Measurements from ENCODE around the gene PLEKHG1.

PLEKHG1 gene

GRCh38 chr6:150569161-150569560 is 30.5 kb upstream of the PLEKHG1 start:
- no peaks in the 10 kb centered on the region for H3K4me1 ChIP-seq (ENCODE audit: control insufficient read depth, insufficient read depth, low read length)
- no peaks in the 10 kb centered on the region for H3K9me3 ChIP-seq (ENCODE audit: control insufficient read depth, insufficient read depth, low read length)
- no peak overlapping the region for H3K9ac ChIP-seq (ENCODE audit: low read depth, low read length)

GRCh38 chr6:150573041-150573681 is 26.5 kb upstream of the PLEKHG1 start:
- no peaks in the 10 kb centered on the region for H3K9me3 ChIP-seq (ENCODE audit: control insufficient read depth, insufficient read depth, low read length)

More at GRCh38 chr6:150569161-150569560, 30.5 kb upstream of the PLEKHG1 start:
- Histone ChIP-seq H3K27ac (ENCODE audit: low read depth, low read length) (no peak overlapping the region), H3K4me3 (ENCODE audit: low read depth, low read length) (no peak overlapping the region), H3K27me3 (ENCODE audit: control insufficient read depth, insufficient read depth, low read length) (no peaks in the 10 kb centered on the region), H3K36me3 (ENCODE audit: control insufficient read depth, insufficient read depth, low read length) (no peaks in the 10 kb centered on the region)

GRCh38 chr6:150575836-150576235 is 23.8 kb upstream of the PLEKHG1 start:
- no peaks in the 10 kb centered on the region for H3K4me1 ChIP-seq (ENCODE audit: control insufficient read depth, insufficient read depth, low read length)
- no peaks in the 10 kb centered on the region for H3K36me3 ChIP-seq (ENCODE audit: control insufficient read depth, insufficient read depth, low read length)
- no peaks in the 10 kb centered on the region for H3K27me3 ChIP-seq (ENCODE audit: control insufficient read depth, insufficient read depth, low read length)
- H3K4me3 ChIP-seq (ENCODE audit: low read depth, low read length): no peak overlapping the region
- no peak overlapping the region for H3K27ac ChIP-seq (ENCODE audit: low read depth, low read length)
- no peak overlapping the region for H3K9ac ChIP-seq (ENCODE audit: low read depth, low read length)
- H3K9me3 ChIP-seq (ENCODE audit: control insufficient read depth, insufficient read depth, low read length): no peaks in the 10 kb centered on the region

More at GRCh38 chr6:150573041-150573681, 26.5 kb upstream of the PLEKHG1 start:
- no peak overlapping the region for H3K9ac ChIP-seq (ENCODE audit: low read depth, low read length)
- H3K4me1 ChIP-seq (ENCODE audit: control insufficient read depth, insufficient read depth, low read length): no peaks in the 10 kb centered on the region
- no peak overlapping the region for H3K4me3 ChIP-seq (ENCODE audit: low read depth, low read length)
- H3K27ac ChIP-seq (ENCODE audit: low read depth, low read length): no peak overlapping the region
- H3K27me3 ChIP-seq (ENCODE audit: control insufficient read depth, insufficient read depth, low read length): no peaks in the 10 kb centered on the region
- no peaks in the 10 kb centered on the region for H3K36me3 ChIP-seq (ENCODE audit: control insufficient read depth, insufficient read depth, low read length)

- Histone ChIP-seq H3K9ac (ENCODE audit: low read depth, low read length) (no peak overlapping the region), H3K36me3 (ENCODE audit: control insufficient read depth, insufficient read depth, low read length) (no peaks in the 10 kb centered on the region), H3K4me3 (ENCODE audit: low read depth, low read length) (no peak overlapping the region), H3K27me3 (ENCODE audit: control insufficient read depth, insufficient read depth, low read length) (no peaks in the 10 kb centered on the region), H3K4me1 (ENCODE audit: control insufficient read depth, insufficient read depth, low read length) (no peaks in the 10 kb centered on the region), H3K9me3 (ENCODE audit: control insufficient read depth, insufficient read depth, low read length) (no peaks in the 10 kb centered on the region), H3K27ac (ENCODE audit: low read depth, low read length) (no peak overlapping the region)
Observed at GRCh38 chr6:150576651-150577226, 22.9 kb upstream of the PLEKHG1 start.

- no peak overlapping the region for H3K27ac ChIP-seq (ENCODE audit: low read depth, low read length)
- H3K4me3 ChIP-seq (ENCODE audit: low read depth, low read length): no peak overlapping the region
- H3K9ac ChIP-seq (ENCODE audit: low read depth, low read length): no peak overlapping the region
- H3K9me3 ChIP-seq (ENCODE audit: control insufficient read depth, insufficient read depth, low read length): no peaks in the 10 kb centered on the region
- H3K36me3 ChIP-seq (ENCODE audit: control insufficient read depth, insufficient read depth, low read length): no peaks in the 10 kb centered on the region
- no peaks in the 10 kb centered on the region for H3K4me1 ChIP-seq (ENCODE audit: control insufficient read depth, insufficient read depth, low read length)
- H3K27me3 ChIP-seq (ENCODE audit: control insufficient read depth, insufficient read depth, low read length): no peaks in the 10 kb centered on the region
Observed at GRCh38 chr6:150579611-150580010, 20.1 kb upstream of the PLEKHG1 start.

GRCh38 chr6:150580489-150580888 is 19.2 kb upstream of the PLEKHG1 start:
- Histone ChIP-seq H3K9me3 (ENCODE audit: control insufficient read depth, insufficient read depth, low read length) (no peaks in the 10 kb centered on the region), H3K4me1 (ENCODE audit: control insufficient read depth, insufficient read depth, low read length) (no peaks in the 10 kb centered on the region), H3K4me3 (ENCODE audit: low read depth, low read length) (no peak overlapping the region), H3K27ac (ENCODE audit: low read depth, low read length) (no peak overlapping the region), H3K36me3 (ENCODE audit: control insufficient read depth, insufficient read depth, low read length) (no peaks in the 10 kb centered on the region), H3K9ac (ENCODE audit: low read depth, low read length) (no peak overlapping the region), H3K27me3 (ENCODE audit: control insufficient read depth, insufficient read depth, low read length) (no peaks in the 10 kb centered on the region)

- 0 out of 2 replicates have a peak, but pooled peaks cover 5% of the 10 kb centered on the region for H3K4me1 ChIP-seq (ENCODE audit: control insufficient read depth, insufficient read depth, low read length)
- no peaks in the 10 kb centered on the region for H3K27me3 ChIP-seq (ENCODE audit: control insufficient read depth, insufficient read depth, low read length)
- H3K4me3 ChIP-seq (ENCODE audit: low read depth, low read length): no peak overlapping the region
- no peak overlapping the region for H3K27ac ChIP-seq (ENCODE audit: low read depth, low read length)
- no peaks in the 10 kb centered on the region for H3K9me3 ChIP-seq (ENCODE audit: control insufficient read depth, insufficient read depth, low read length)
- H3K9ac ChIP-seq (ENCODE audit: low read depth, low read length): no peak overlapping the region
- H3K36me3 ChIP-seq (ENCODE audit: control insufficient read depth, insufficient read depth, low read length): no peaks in the 10 kb centered on the region
Observed at GRCh38 chr6:150584065-150584464, 15.6 kb upstream of the PLEKHG1 start.

GRCh38 chr6:150584596-150584995 is 15.1 kb upstream of the PLEKHG1 start:
- Histone ChIP-seq H3K9ac (ENCODE audit: low read depth, low read length) (no peak overlapping the region), H3K27ac (ENCODE audit: low read depth, low read length) (no peak overlapping the region), H3K36me3 (ENCODE audit: control insufficient read depth, insufficient read depth, low read length) (no peaks in the 10 kb centered on the region), H3K4me3 (ENCODE audit: low read depth, low read length) (no peak overlapping the region), H3K9me3 (ENCODE audit: control insufficient read depth, insufficient read depth, low read length) (no peaks in the 10 kb centered on the region), H3K27me3 (ENCODE audit: control insufficient read depth, insufficient read depth, low read length) (no peaks in the 10 kb centered on the region), H3K4me1 (ENCODE audit: control insufficient read depth, insufficient read depth, low read length) (0 out of 2 replicates have a peak, but pooled peaks cover 5% of the 10 kb centered on the region)

- no peak overlapping the region for H3K9ac ChIP-seq (ENCODE audit: low read depth, low read length)
- no peaks in the 10 kb centered on the region for H3K9me3 ChIP-seq (ENCODE audit: control insufficient read depth, insufficient read depth, low read length)
- H3K36me3 ChIP-seq (ENCODE audit: control insufficient read depth, insufficient read depth, low read length): no peaks in the 10 kb centered on the region
- H3K27me3 ChIP-seq (ENCODE audit: control insufficient read depth, insufficient read depth, low read length): no peaks in the 10 kb centered on the region
- H3K4me1 ChIP-seq (ENCODE audit: control insufficient read depth, insufficient read depth, low read length): 0 out of 2 replicates have a peak, but pooled peaks cover 5% of the 10 kb centered on the region
- H3K27ac ChIP-seq (ENCODE audit: low read depth, low read length): no peak overlapping the region
- H3K4me3 ChIP-seq (ENCODE audit: low read depth, low read length): no peak overlapping the region
Observed at GRCh38 chr6:150586850-150587359, 12.8 kb upstream of the PLEKHG1 start.

- no peaks in the 10 kb centered on the region for H3K27me3 ChIP-seq (ENCODE audit: control insufficient read depth, insufficient read depth, low read length)
Observed at GRCh38 chr6:150587637-150588036, 12.0 kb upstream of the PLEKHG1 start.

GRCh38 chr6:150588888-150589499 is 10.7 kb upstream of the PLEKHG1 start:
- Histone ChIP-seq H3K9ac (ENCODE audit: low read depth, low read length) (no peak overlapping the region), H3K36me3 (ENCODE audit: control insufficient read depth, insufficient read depth, low read length) (no peaks in the 10 kb centered on the region), H3K27me3 (ENCODE audit: control insufficient read depth, insufficient read depth, low read length) (no peaks in the 10 kb centered on the region), H3K4me1 (ENCODE audit: control insufficient read depth, insufficient read depth, low read length) (0 out of 2 replicates have a peak, but pooled peaks cover 5% of the 10 kb centered on the region), H3K9me3 (ENCODE audit: control insufficient read depth, insufficient read depth, low read length) (no peaks in the 10 kb centered on the region), H3K27ac (ENCODE audit: low read depth, low read length) (no peak overlapping the region), H3K4me3 (ENCODE audit: low read depth, low read length) (no peak overlapping the region)

More at GRCh38 chr6:150587637-150588036, 12.0 kb upstream of the PLEKHG1 start:
- Histone ChIP-seq H3K4me1 (ENCODE audit: control insufficient read depth, insufficient read depth, low read length) (0 out of 2 replicates have a peak, but pooled peaks cover 5% of the 10 kb centered on the region), H3K9ac (ENCODE audit: low read depth, low read length) (no peak overlapping the region), H3K4me3 (ENCODE audit: low read depth, low read length) (no peak overlapping the region), H3K36me3 (ENCODE audit: control insufficient read depth, insufficient read depth, low read length) (no peaks in the 10 kb centered on the region), H3K9me3 (ENCODE audit: control insufficient read depth, insufficient read depth, low read length) (no peaks in the 10 kb centered on the region), H3K27ac (ENCODE audit: low read depth, low read length) (no peak overlapping the region)
